ENCODE measurements around the gene PAPPA. TPM values are rescaled to one million over a fixed set of nuclear protein-coding genes. Genes with fewer than 3 reads are reported as not detected.

PAPPA gene
- polyA plus RNA-seq, 1 donor from 2014 or later: 0.41 TPM

DNA sequence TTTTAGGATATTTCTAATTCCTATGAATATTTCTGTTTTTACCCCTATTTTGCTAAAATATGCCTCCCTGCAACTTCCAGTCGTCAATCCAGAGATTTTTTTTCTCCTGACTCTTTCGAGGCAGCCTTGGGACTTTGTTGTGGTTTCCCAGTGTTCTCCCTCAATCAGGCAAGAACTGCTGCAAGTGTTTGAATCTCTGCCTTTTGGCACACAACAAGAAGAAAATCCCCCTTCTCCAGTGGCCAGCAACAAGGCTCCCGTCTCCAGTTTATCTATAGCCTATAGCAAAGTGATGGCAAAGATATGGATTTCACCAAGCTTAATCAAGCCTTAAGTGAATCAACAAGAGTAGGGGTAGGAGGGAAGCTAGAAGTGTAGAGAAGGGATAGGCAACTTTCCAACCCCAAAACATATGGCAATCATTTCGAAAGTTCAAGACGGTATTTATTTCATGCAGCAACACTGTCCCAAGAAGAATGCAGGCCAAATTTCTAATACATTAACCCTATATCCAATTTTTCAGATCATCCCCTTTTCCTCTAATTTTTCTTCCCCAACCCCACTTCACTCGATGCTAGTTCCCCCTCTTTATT is 37.7 kb upstream of the PAPPA start:
- TF ChIP-seq, protein P1, sequence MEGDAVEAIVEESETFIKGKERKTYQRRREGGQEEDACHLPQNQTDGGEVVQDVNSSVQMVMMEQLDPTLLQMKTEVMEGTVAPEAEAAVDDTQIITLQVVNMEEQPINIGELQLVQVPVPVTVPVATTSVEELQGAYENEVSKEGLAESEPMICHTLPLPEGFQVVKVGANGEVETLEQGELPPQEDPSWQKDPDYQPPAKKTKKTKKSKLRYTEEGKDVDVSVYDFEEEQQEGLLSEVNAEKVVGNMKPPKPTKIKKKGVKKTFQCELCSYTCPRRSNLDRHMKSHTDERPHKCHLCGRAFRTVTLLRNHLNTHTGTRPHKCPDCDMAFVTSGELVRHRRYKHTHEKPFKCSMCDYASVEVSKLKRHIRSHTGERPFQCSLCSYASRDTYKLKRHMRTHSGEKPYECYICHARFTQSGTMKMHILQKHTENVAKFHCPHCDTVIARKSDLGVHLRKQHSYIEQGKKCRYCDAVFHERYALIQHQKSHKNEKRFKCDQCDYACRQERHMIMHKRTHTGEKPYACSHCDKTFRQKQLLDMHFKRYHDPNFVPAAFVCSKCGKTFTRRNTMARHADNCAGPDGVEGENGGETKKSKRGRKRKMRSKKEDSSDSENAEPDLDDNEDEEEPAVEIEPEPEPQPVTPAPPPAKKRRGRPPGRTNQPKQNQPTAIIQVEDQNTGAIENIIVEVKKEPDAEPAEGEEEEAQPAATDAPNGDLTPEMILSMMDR (IDR thresholded peaks at IDR 0.05; ENCODE audit: poor library complexity, severe bottlenecking): no peak
- no peak for TF ChIP-seq SMC3 (conservative IDR thresholded peaks at IDR 0.05; ENCODE audit: poor library complexity)
- H3K9ac ChIP-seq (ENCODE audit: low read length): no peak overlapping the region
- no peaks in the 10 kb centered on the region for H3F3A ChIP-seq (ENCODE audit: insufficient read depth, low read length, poor library complexity, severe bottlenecking)
- H3K4me3 ChIP-seq (ENCODE audit: low read length): no peak overlapping the region
- no peaks in the 10 kb centered on the region for H3K9me3 ChIP-seq (ENCODE audit: low read length)
- no peaks in the 10 kb centered on the region for H3K27me3 ChIP-seq (ENCODE audit: insufficient read depth, low read depth, low read length)
- no peak overlapping the region for H2AFZ ChIP-seq (ENCODE audit: low read depth, low read length)
- no peak overlapping the region for H3K27ac ChIP-seq (ENCODE audit: low read length)
- no peaks in the 10 kb centered on the region for H3K79me2 ChIP-seq (replicated peaks; ENCODE audit: insufficient read depth, low read length)
- no peaks in the 10 kb centered on the region for H3K36me3 ChIP-seq (ENCODE audit: insufficient read depth, low read length)
- H3K9me2 ChIP-seq (ENCODE audit: insufficient read depth, low read length): no peaks in the 10 kb centered on the region
- H3K4me2 ChIP-seq (ENCODE audit: low read length): no peak overlapping the region
- H4K20me1 ChIP-seq (ENCODE audit: insufficient read depth): no peaks in the 10 kb centered on the region

DNA sequence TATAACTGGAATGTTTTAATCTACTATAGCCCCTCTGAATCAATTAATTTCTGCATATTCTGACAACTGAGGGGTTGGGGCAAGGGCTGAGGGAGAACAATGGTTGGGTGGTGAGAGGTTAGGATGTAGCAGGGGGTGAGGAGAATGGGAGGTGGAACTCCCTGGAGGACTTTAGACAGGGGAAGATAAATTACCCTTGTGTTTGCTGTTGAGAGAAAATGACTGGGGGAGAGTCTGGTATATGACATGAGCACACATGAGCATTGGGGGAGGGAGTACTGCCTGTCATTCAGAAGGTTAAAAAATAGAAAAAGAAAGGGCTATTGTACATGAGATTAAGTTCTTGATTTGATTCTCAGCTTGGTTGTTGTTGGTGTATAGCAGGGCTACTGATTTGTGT is 37.2 kb upstream of the PAPPA start:
- Histone ChIP-seq H3K4me2 (ENCODE audit: low read length) (no peak overlapping the region), H3K27ac (ENCODE audit: low read length) (no peak overlapping the region), H2AFZ (ENCODE audit: low read depth, low read length) (no peak overlapping the region), H3K9ac (ENCODE audit: low read length) (no peak overlapping the region), H3K9me3 (ENCODE audit: low read length) (no peaks in the 10 kb centered on the region), H4K20me1 (ENCODE audit: insufficient read depth) (no peaks in the 10 kb centered on the region), H3K9me2 (ENCODE audit: insufficient read depth, low read length) (no peaks in the 10 kb centered on the region), H3K79me2 (replicated peaks; ENCODE audit: insufficient read depth, low read length) (no peaks in the 10 kb centered on the region), H3F3A (ENCODE audit: insufficient read depth, low read length, poor library complexity, severe bottlenecking) (no peaks in the 10 kb centered on the region), H3K36me3 (ENCODE audit: insufficient read depth, low read length) (no peaks in the 10 kb centered on the region), H3K4me3 (ENCODE audit: low read length) (no peak overlapping the region), H3K27me3 (ENCODE audit: insufficient read depth, low read depth, low read length) (no peaks in the 10 kb centered on the region)
- TF ChIP-seq SMC3 (conservative IDR thresholded peaks at IDR 0.05; ENCODE audit: poor library complexity) (no peak), EP300 (conservative IDR thresholded peaks at IDR 0.05; ENCODE audit: poor library complexity, severe bottlenecking) (no peak), MXI1 (conservative IDR thresholded peaks at IDR 0.05; ENCODE audit: poor library complexity, severe bottlenecking) (no peak), POLR2AphosphoS5 (IDR thresholded peaks at IDR 0.05) (no peak), RAD21 (conservative IDR thresholded peaks at IDR 0.05) (no peak), EZH2 (IDR thresholded peaks at IDR 0.05; ENCODE audit: borderline replicate concordance, insufficient read depth, low read length, poor library complexity, severe bottlenecking) (no peak), TAF1 (IDR thresholded peaks at IDR 0.05; ENCODE audit: low read depth) (no peak)
- TF ChIP-seq, protein P2, sequence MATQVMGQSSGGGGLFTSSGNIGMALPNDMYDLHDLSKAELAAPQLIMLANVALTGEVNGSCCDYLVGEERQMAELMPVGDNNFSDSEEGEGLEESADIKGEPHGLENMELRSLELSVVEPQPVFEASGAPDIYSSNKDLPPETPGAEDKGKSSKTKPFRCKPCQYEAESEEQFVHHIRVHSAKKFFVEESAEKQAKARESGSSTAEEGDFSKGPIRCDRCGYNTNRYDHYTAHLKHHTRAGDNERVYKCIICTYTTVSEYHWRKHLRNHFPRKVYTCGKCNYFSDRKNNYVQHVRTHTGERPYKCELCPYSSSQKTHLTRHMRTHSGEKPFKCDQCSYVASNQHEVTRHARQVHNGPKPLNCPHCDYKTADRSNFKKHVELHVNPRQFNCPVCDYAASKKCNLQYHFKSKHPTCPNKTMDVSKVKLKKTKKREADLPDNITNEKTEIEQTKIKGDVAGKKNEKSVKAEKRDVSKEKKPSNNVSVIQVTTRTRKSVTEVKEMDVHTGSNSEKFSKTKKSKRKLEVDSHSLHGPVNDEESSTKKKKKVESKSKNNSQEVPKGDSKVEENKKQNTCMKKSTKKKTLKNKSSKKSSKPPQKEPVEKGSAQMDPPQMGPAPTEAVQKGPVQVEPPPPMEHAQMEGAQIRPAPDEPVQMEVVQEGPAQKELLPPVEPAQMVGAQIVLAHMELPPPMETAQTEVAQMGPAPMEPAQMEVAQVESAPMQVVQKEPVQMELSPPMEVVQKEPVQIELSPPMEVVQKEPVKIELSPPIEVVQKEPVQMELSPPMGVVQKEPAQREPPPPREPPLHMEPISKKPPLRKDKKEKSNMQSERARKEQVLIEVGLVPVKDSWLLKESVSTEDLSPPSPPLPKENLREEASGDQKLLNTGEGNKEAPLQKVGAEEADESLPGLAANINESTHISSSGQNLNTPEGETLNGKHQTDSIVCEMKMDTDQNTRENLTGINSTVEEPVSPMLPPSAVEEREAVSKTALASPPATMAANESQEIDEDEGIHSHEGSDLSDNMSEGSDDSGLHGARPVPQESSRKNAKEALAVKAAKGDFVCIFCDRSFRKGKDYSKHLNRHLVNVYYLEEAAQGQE (IDR thresholded peaks at IDR 0.05; ENCODE audit: borderline replicate concordance): no peak
- TF ChIP-seq, protein P1 (IDR thresholded peaks at IDR 0.05; ENCODE audit: poor library complexity, severe bottlenecking): no peak
